ENCODE data around the gene IFNK.
A peak's percentile ranks its signal among the peaks of the same experiment; 100 is the strongest.

Gene IFNK

GRCh38 chr9:27537756-27538155 is 13.7 kb downstream of the IFNK start:
- no peak for DNase-seq (ENCODE audit: low read depth in 3 of 3, low spot score in 1 of 3)

GRCh38 chr9:27538647-27539046 is 14.6 kb downstream of the IFNK start:
- no peak for DNase-seq (ENCODE audit: low read depth in 3 of 3, low spot score in 1 of 3)

- no peak for DNase-seq (ENCODE audit: low read depth in 3 of 3, low spot score in 1 of 3)
Measured at GRCh38 chr9:27539479-27540441, 15.7 kb downstream of the IFNK start.

GRCh38 chr9:27540502-27540901 is 16.4 kb downstream of the IFNK start:
- no peak for DNase-seq (ENCODE audit: low read depth in 3 of 3, low spot score in 1 of 3)

GRCh38 chr9:27541740-27542139 is 17.6 kb downstream of the IFNK start:
- DNase-seq (ENCODE audit: low read depth in 3 of 3, low spot score in 1 of 3): no peak

- DNase-seq (ENCODE audit: low read depth in 3 of 3, low spot score in 1 of 3): no peak
Measured at GRCh38 chr9:27542508-27542907, 18.4 kb downstream of the IFNK start.

GRCh38 chr9:27545471-27545870 is 21.4 kb downstream of the IFNK start:
- DNase-seq (ENCODE audit: low read depth in 3 of 3, low spot score in 1 of 3): no peak

GRCh38 chr9:27548055-27548741 is 24.1 kb downstream of the IFNK start:
- no peak for DNase-seq (ENCODE audit: low read depth in 3 of 3, low spot score in 1 of 3)

- DNase-seq (ENCODE audit: low read depth in 3 of 3, low spot score in 1 of 3): no peak
Measured at GRCh38 chr9:27549196-27549755, 25.2 kb downstream of the IFNK start.

GRCh38 chr9:27554712-27555111 is 30.6 kb downstream of the IFNK start:
- DNase-seq (ENCODE audit: low read depth in 3 of 3, low spot score in 1 of 3): no peak

GRCh38 chr9:27556470-27556869 is 32.4 kb downstream of the IFNK start:
- no peak for DNase-seq (ENCODE audit: low read depth in 3 of 3, low spot score in 1 of 3)

- no peak for DNase-seq (ENCODE audit: low read depth in 3 of 3, low spot score in 1 of 3)
Measured at GRCh38 chr9:27558307-27558706, 34.2 kb downstream of the IFNK start.

GRCh38 chr9:27560457-27560856 is 36.4 kb downstream of the IFNK start:
- DNase-seq (ENCODE audit: low read depth in 3 of 3, low spot score in 1 of 3): no peak

GRCh38 chr9:27561685-27562084 is 37.6 kb downstream of the IFNK start:
- DNase-seq (ENCODE audit: low read depth in 3 of 3, low spot score in 1 of 3): no peak

GRCh38 chr9:27563738-27564430 is 39.8 kb downstream of the IFNK start:
- no peak for DNase-seq (ENCODE audit: low read depth in 3 of 3, low spot score in 1 of 3)

- no peak for DNase-seq (ENCODE audit: low read depth in 3 of 3, low spot score in 1 of 3)
Measured at GRCh38 chr9:27564670-27565069, 40.6 kb downstream of the IFNK start.

- DNase-seq (ENCODE audit: low read depth in 3 of 3, low spot score in 1 of 3): no peak
Measured at GRCh38 chr9:27565696-27566095, 41.6 kb downstream of the IFNK start.

- DNase-seq (ENCODE audit: low read depth in 3 of 3, low spot score in 1 of 3): no peak
Measured at GRCh38 chr9:27566118-27566517, 42.0 kb downstream of the IFNK start.

- no peak for DNase-seq (ENCODE audit: low read depth in 3 of 3, low spot score in 1 of 3)
Measured at GRCh38 chr9:27569406-27569805, 45.3 kb downstream of the IFNK start.

GRCh38 chr9:27571011-27571410 is 46.9 kb downstream of the IFNK start:
- DNase-seq (ENCODE audit: low read depth in 3 of 3, low spot score in 1 of 3): no peak

- no peak for DNase-seq (ENCODE audit: low read depth in 3 of 3, low spot score in 1 of 3)
Measured at GRCh38 chr9:27572061-27572460, 48.0 kb downstream of the IFNK start.

GRCh38 chr9:27572566-27572917 is 48.5 kb downstream of the IFNK start:
- peak in 1 of 3 donors; percentile 22 for DNase-seq (ENCODE audit: low read depth in 3 of 3, low spot score in 1 of 3)
